ENCODE measurements around the gene CACNA1F.

Gene CACNA1F

GRCh38 chrX:49233176-49233575 is at the start of gene CACNA1F:
CACNA1F (minus strand) TSS chrX:49233340; CDS start chrX:49233309, 31 bp downstream.
- ATAC-seq, result no peak
- TF ChIP-seq PPARA (CRISPR knock-in tag; IDR thresholded peaks at IDR 0.05; ENCODE audit: borderline replicate concordance), result no peak
- TF ChIP-seq CREB5 (CRISPR knock-in tag; IDR thresholded peaks at IDR 0.05; ENCODE audit: low read depth), result no peak
- no peak for TF ChIP-seq ZNF70 (CRISPR knock-in tag; IDR thresholded peaks at IDR 0.05)
- no peak for TF ChIP-seq TSHZ2 (CRISPR knock-in tag; IDR thresholded peaks at IDR 0.05)
- no peak for TF ChIP-seq ISL1 (CRISPR knock-in tag; IDR thresholded peaks at IDR 0.05)
- TF ChIP-seq ZFP3 (CRISPR knock-in tag; IDR thresholded peaks at IDR 0.05), result no peak
- no peak for TF ChIP-seq ZFP30 (CRISPR knock-in tag; IDR thresholded peaks at IDR 0.05)
- TF ChIP-seq TOX (CRISPR knock-in tag; IDR thresholded peaks at IDR 0.05; ENCODE audit: borderline replicate concordance), result no peak
- TF ChIP-seq ARNTL (CRISPR knock-in tag; IDR thresholded peaks at IDR 0.05; ENCODE audit: borderline replicate concordance, low read depth), result no peak

GRCh38 chrX:49282647-49283011 is 49.5 kb upstream of the CACNA1F start:
- TF ChIP-seq ZNF8 (CRISPR knock-in tag; IDR thresholded peaks at IDR 0.05), result no peak
- no peak for TF ChIP-seq OSR1 (CRISPR knock-in tag; IDR thresholded peaks at IDR 0.05)
- no peak for TF ChIP-seq ZNF70 (CRISPR knock-in tag; IDR thresholded peaks at IDR 0.05)
- TF ChIP-seq RARB (CRISPR knock-in tag; IDR thresholded peaks at IDR 0.05), result no peak
- TF ChIP-seq ZC3H10 (CRISPR knock-in tag; IDR thresholded peaks at IDR 0.05), result no peak
- TF ChIP-seq CREB5 (CRISPR knock-in tag; IDR thresholded peaks at IDR 0.05; ENCODE audit: low read depth), result no peak
- TF ChIP-seq GLIS3 (CRISPR knock-in tag; IDR thresholded peaks at IDR 0.05), result no peak
- TF ChIP-seq ZFP3 (CRISPR knock-in tag; IDR thresholded peaks at IDR 0.05), result no peak
- TF ChIP-seq ZNF565 (CRISPR knock-in tag; conservative IDR thresholded peaks at IDR 0.05; ENCODE audit: low read depth), result no peak
- no peak for TF ChIP-seq ARNTL (CRISPR knock-in tag; IDR thresholded peaks at IDR 0.05; ENCODE audit: borderline replicate concordance, low read depth)
- ATAC-seq, result peak; percentile 85

- TF ChIP-seq, protein P1, sequence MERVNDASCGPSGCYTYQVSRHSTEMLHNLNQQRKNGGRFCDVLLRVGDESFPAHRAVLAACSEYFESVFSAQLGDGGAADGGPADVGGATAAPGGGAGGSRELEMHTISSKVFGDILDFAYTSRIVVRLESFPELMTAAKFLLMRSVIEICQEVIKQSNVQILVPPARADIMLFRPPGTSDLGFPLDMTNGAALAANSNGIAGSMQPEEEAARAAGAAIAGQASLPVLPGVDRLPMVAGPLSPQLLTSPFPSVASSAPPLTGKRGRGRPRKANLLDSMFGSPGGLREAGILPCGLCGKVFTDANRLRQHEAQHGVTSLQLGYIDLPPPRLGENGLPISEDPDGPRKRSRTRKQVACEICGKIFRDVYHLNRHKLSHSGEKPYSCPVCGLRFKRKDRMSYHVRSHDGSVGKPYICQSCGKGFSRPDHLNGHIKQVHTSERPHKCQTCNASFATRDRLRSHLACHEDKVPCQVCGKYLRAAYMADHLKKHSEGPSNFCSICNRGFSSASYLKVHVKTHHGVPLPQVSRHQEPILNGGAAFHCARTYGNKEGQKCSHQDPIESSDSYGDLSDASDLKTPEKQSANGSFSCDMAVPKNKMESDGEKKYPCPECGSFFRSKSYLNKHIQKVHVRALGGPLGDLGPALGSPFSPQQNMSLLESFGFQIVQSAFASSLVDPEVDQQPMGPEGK (CRISPR knock-in tag; IDR thresholded peaks at IDR 0.05; ENCODE audit: borderline replicate concordance), result no peak
- TF ChIP-seq ZNF565 (CRISPR knock-in tag; conservative IDR thresholded peaks at IDR 0.05; ENCODE audit: low read depth) (no peak), ZNF70 (CRISPR knock-in tag; IDR thresholded peaks at IDR 0.05) (no peak), ZNF8 (CRISPR knock-in tag; IDR thresholded peaks at IDR 0.05) (no peak), ESRRG (CRISPR knock-in tag; IDR thresholded peaks at IDR 0.05) (no peak), SNAI2 (CRISPR knock-in tag; IDR thresholded peaks at IDR 0.05) (no peak), CSDC2 (CRISPR knock-in tag; IDR thresholded peaks at IDR 0.05) (no peak), ZFP3 (CRISPR knock-in tag; IDR thresholded peaks at IDR 0.05) (no peak), OSR1 (CRISPR knock-in tag; IDR thresholded peaks at IDR 0.05) (no peak), TSHZ2 (CRISPR knock-in tag; IDR thresholded peaks at IDR 0.05) (no peak), TCF4 (CRISPR knock-in tag; IDR thresholded peaks at IDR 0.05; ENCODE audit: borderline replicate concordance) (no peak)
- TF ChIP-seq, protein P2, sequence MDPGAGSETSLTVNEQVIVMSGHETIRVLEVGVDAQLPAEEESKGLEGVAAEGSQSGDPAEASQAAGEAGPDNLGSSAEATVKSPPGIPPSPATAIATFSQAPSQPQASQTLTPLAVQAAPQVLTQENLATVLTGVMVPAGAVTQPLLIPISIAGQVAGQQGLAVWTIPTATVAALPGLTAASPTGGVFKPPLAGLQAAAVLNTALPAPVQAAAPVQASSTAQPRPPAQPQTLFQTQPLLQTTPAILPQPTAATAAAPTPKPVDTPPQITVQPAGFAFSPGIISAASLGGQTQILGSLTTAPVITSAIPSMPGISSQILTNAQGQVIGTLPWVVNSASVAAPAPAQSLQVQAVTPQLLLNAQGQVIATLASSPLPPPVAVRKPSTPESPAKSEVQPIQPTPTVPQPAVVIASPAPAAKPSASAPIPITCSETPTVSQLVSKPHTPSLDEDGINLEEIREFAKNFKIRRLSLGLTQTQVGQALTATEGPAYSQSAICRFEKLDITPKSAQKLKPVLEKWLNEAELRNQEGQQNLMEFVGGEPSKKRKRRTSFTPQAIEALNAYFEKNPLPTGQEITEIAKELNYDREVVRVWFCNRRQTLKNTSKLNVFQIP (CRISPR knock-in tag; IDR thresholded peaks at IDR 0.05; ENCODE audit: borderline replicate concordance, low read depth), result no peak
Observed at GRCh38 chrX:49278081-49278480, 44.9 kb upstream of the CACNA1F start.

More at GRCh38 chrX:49278081-49278480, 44.9 kb upstream of the CACNA1F start:
- ATAC-seq, result no peak

Measured in SK-N-SH treated with all-trans-retinoic acid at 6 μM for 48 hours (cell line).